GM19372 (cell line): ENCODE measurements around the gene SHMT2.
A peak's percentile ranks its signal among the peaks of the same experiment; 100 is the strongest.

Experiments used
- ATAC-seq: cut with Tn5 transposase; IDR thresholded peaks from one replicate; pipeline ENCODE4 v1.9.1; 2021; ENCODE audit warnings: mild to moderate bottlenecking, low read depth, moderate library complexity; ENCODE audit not compliant: unreplicated experiment

SHMT2 gene

GRCh38 chr12:57229634-57230380 lies at the start of gene SHMT2:
Gene SHMT2, plus strand, starts transcription at chr12:57229711. Its CDS starts 68 bp downstream, at chr12:57229779.
- peak; percentile 56 for ATAC-seq

- ATAC-seq: no peak
Measured at GRCh38 chr12:57180321-57180989, 49.1 kb upstream of the SHMT2 start.

GRCh38 chr12:57181072-57181471 lies 48.4 kb upstream of the SHMT2 start:
- no peak for ATAC-seq

GRCh38 chr12:57181561-57182155 lies 47.9 kb upstream of the SHMT2 start:
- ATAC-seq: no peak

GRCh38 chr12:57182918-57183575 lies 46.5 kb upstream of the SHMT2 start:
- peak; percentile 89 for ATAC-seq

DNA sequence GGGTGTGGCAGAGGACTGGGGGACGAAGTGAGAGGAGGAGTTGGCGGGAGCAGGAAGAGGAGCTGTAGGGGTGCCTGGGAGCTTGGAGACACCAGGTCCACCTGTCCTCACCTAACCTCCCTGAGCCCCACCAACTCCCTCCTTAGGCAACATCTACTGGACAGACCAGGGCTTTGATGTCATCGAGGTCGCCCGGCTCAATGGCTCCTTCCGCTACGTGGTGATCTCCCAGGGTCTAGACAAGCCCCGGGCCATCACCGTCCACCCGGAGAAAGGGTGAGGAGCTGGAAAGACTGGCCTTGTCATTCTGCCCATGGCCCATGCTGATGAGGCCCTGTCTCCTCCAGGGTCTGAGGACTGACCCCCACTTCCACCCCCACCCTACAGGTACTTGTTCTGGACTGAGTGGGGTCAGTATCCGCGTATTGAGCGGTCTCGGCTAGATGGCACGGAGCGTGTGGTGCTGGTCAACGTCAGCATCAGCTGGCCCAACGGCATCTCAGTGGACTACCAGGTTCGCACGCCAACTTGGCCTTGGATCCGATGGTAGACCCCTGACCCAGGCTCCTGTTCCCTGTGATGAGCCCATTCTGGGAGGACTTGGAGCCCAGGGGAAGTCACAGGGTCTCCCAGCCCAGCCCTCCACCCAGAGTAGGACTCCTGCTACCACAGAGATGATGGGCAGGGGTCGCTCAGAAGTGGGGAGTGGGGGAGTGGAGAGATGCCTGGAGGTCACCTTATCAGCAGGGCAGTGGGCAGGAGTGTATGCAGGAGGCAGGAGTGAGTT lies 45.4 kb upstream of the SHMT2 start:
- no peak for ATAC-seq

DNA sequence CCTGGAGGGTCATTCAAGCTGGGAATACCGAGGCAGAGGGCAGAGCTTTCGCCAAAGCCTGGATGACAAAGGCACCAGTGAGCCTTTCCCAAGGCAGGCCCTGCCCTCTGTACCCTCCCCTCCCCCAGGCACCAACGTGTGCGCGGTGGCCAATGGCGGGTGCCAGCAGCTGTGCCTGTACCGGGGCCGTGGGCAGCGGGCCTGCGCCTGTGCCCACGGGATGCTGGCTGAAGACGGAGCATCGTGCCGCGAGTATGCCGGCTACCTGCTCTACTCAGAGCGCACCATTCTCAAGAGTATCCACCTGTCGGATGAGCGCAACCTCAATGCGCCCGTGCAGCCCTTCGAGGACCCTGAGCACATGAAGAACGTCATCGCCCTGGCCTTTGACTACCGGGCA lies 44.1 kb upstream of the SHMT2 start:
- no peak for ATAC-seq

DNA sequence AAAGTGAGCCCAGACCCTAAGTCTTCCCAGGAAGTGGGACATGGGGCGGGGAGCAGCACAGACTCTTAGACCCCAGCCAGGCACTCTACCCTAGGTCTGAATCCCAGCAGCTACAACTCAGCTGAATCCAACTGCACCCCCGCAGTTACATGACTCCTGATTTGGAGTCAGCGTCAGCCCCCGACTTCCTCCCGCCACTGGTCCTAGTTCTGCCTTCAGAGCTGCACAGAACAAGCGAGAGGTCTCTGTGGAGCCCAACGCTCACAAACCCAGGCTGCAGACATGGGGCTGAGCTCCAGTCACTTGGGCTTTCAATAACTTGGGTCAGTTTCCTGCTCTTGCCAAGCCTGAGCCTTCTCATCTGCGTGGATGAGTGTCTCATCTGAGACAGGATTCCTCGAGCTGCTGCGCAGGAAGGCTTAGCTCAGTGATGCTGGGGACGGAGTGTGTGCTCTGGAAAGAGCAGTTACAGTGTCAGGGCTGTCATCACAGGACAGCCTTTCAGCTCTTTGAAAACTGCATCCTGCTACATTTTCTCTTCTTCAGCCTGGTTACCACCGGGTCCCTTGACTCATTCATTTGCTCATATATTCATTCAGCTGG lies 43.5 kb upstream of the SHMT2 start:
- no peak for ATAC-seq

- no peak for ATAC-seq
Measured at GRCh38 chr12:57187222-57188089, 42.1 kb upstream of the SHMT2 start.

- ATAC-seq: no peak
Measured at GRCh38 chr12:57188090-57188425, 41.5 kb upstream of the SHMT2 start.

- ATAC-seq: no peak
Measured at GRCh38 chr12:57190037-57190436, 39.5 kb upstream of the SHMT2 start.

DNA sequence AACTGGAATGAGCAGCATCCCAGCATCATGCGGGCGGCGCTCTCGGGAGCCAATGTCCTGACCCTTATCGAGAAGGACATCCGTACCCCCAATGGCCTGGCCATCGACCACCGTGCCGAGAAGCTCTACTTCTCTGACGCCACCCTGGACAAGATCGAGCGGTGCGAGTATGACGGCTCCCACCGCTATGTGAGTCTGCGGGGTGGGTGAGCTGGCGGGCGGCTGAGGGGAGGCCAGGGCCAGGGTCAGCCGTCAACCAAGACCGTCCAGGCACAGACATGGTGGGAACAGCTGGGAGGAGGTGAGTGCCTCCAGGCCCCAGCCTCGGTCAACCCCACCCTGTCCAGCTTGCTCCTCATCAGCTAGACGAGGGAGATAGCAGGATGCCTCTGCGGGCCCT lies 38.7 kb upstream of the SHMT2 start:
- ATAC-seq: no peak

- ATAC-seq: no peak
Measured at GRCh38 chr12:57191410-57191809, 38.1 kb upstream of the SHMT2 start.

DNA sequence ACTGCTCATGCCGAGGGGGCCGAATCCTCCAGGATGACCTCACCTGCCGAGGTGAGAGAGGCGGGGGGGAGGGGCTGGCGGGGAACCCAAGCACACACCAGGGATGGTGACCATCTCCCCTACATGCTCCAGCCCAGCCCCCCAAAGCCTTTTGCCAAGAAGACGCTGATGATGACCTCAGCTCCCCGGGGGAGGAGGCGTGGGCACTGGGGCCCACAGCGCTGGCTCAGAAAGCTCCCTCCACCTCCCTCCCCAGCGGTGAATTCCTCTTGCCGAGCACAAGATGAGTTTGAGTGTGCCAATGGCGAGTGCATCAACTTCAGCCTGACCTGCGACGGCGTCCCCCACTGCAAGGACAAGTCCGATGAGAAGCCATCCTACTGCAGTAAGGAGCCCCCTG lies 36.6 kb upstream of the SHMT2 start:
- no peak for ATAC-seq

GRCh38 chr12:57193706-57194245 lies 35.7 kb upstream of the SHMT2 start:
- ATAC-seq: no peak

DNA sequence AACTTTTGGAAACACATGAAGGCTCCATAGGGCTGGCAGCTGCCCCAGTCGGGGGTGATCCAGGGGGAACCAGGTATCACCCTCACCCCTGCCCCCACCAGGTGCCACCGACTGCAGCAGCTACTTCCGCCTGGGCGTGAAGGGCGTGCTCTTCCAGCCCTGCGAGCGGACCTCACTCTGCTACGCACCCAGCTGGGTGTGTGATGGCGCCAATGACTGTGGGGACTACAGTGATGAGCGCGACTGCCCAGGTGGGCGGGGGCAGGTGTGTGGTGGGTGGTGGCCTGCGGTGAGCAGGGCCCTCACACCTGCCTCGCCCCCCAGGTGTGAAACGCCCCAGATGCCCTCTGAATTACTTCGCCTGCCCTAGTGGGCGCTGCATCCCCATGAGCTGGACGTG lies 35.3 kb upstream of the SHMT2 start:
- no peak for ATAC-seq

DNA sequence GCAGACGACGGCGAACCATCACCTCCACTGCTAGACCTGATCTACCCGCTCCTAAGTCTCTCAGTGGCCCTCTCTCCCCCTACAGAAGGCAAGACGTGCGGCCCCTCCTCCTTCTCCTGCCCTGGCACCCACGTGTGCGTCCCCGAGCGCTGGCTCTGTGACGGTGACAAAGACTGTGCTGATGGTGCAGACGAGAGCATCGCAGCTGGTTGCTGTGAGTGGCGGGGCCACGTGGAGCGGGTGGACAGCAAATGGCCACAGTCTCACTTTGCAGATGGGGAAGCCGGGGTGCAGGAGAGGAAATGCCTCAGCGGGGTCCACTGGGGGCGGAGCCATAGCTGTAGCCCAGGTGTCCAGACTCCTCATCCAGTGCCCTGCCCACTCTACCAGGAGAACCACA lies 34.3 kb upstream of the SHMT2 start:
- ATAC-seq: no peak

GRCh38 chr12:57195611-57196371 lies 33.7 kb upstream of the SHMT2 start:
- no peak for ATAC-seq
